ENCODE measurements around the gene ATP2C1.
"Not testable (repeated sequence)": the region's sequence is repeated elsewhere in the genome, so short reads cannot be mapped to it uniquely, and the experiment has no call there.

The ATP2C1 gene

DNA sequence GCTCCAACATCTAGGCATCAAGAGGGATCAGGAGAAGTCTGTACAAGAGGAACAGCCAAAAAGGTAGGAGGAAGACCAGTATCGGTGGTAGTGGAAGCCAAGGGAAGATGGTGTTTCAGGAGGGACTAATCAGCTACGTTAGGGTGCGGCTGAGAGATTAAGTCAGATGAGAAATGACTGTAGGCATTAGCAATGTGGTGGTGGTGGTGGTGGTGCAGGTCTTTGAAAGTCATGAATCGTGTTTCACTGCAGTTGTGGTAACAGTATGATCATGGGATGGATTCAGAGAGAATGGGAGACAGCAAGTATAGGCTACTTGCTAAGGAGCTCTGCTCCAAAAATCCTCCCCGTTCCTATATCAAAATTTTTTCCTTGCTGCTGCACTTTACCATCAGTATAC, 97.2 kb downstream of the ATP2C1 start:
- DNase-seq, result no peak

GRCh38 chr3:130992344-130992743, 98.5 kb downstream of the ATP2C1 start:
- no peak for DNase-seq

GRCh38 chr3:130997289-130997688, 103.4 kb downstream of the ATP2C1 start:
- peak; percentile 26 for DNase-seq

GRCh38 chr3:131001071-131001470, 107.2 kb downstream of the ATP2C1 start:
- no peak for DNase-seq

DNA sequence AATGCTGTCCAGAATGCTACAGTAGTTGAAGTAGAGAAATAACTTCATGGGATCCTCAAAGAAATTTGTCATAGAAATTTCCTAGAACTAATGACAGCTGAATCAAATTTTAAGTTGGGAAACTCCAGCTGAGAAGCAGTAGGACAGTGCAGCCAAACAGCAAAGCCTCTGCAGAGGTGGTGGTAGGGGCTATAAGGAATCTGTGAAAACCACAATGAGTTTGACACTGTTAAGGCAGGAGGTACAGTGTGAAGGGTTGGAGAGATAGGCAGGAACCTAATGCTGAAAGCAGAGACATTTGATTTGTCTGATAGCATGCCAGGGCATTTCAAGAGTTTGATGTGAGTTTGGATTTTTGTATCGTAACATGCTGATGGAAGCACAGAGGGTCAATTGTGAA, 110.7 kb downstream of the ATP2C1 start:
- no peak for DNase-seq

- DNase-seq, result no peak
Observed at GRCh38 chr3:131007256-131007655, 113.4 kb downstream of the ATP2C1 start.

DNA sequence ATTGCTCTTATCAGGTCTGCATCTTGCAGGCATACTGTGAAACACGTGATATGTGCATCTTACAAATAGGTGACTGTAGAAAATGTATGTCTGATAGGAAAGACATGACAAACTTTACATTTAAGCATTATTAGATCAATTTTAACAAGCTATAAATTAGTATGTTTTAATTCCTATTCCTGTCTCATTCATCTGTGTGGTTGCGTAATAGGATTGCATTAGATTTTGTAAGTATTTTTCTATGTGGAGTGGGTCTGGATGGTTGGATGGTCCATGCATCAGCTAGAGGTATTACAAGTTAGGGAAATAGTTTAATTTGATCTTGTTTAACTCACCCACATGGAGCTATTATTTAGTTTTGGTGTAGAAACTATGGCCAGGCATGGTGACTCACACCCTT, 113.9 kb downstream of the ATP2C1 start:
- no peak for DNase-seq

- DNase-seq, result no peak
Observed at GRCh38 chr3:131008326-131008725, 114.4 kb downstream of the ATP2C1 start.

DNA sequence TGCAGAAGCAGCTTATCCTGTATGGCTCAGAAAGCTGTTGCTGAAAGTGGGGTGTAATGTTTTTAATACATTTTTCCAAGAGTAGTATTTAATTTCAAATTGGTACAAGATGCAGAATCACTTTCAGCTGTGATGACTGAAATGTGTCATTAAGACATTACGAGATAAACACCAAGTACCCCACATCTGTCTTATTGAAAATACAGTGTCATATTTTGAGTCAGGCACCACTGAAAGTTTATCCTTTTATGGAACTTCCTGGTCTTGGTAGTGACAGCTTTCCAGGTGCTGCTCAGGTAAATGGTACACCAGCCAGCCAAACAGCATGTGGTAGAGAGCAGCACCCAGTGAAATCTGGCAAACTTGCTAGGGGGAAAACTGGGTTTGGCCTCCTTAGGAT, 115.8 kb downstream of the ATP2C1 start:
- no peak for DNase-seq

- DNase-seq, result no peak
Observed at GRCh38 chr3:131018970-131019369, 125.1 kb downstream of the ATP2C1 start.

DNA sequence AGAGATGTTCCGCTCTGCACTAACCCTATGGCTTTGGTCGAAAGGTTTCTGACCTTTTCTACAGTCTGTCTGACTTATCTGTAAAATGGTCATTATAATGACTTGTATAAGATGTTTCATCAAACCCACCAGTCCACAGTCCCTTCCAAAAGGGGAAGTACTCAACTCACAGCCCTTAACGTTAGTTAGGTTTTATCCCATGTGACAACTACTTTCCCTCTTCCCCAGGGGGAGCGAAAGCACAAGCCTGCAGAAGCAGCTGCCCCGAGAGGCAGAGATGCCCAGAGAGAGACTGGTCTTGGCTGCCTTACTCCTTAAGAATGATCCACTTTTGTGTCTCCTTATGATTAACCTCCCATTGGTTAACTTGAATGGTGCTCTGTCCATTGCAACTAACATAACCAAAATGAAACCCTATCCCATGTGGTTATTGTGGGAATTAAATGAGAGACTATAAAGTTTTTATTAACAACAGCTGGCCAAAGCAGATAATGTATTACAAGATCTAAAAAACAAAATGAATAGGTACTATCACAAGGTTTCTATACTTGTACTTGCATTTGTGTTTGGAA, 126.3 kb downstream of the ATP2C1 start:
- DNase-seq, result peak; percentile 79

DNA sequence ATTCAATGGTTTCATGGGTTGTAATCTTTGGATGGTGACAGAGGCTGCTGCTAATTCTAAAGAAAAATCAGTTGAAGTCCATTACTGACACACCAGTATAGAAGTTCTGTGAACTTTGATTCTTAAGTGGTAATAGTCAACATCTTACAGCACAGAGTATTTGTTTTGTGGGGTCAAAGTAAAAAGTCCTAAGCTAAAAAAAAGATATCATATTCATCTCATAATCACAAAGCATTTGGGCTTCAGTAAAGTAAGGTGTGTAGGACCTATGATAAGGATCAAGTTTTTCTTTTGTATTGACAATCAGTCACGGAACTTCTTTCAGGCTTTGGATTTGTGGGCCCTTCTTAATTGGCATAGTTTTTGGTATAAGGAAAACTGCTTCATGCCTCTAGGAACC, 131.7 kb downstream of the ATP2C1 start:
- no peak for DNase-seq

- DNase-seq, result peak; percentile 54
Observed at GRCh38 chr3:131026321-131027151, 132.7 kb downstream of the ATP2C1 start, which contains the start of the genes ASTE1 and NEK11. Gene ASTE1, minus strand, starts transcription at chr3:131026825. Its CDS starts 1,519 bp downstream, at chr3:131025306. Gene NEK11, plus strand, starts transcription at chr3:131026877. Its CDS starts 2,832 bp downstream, at chr3:131029709.

DNA sequence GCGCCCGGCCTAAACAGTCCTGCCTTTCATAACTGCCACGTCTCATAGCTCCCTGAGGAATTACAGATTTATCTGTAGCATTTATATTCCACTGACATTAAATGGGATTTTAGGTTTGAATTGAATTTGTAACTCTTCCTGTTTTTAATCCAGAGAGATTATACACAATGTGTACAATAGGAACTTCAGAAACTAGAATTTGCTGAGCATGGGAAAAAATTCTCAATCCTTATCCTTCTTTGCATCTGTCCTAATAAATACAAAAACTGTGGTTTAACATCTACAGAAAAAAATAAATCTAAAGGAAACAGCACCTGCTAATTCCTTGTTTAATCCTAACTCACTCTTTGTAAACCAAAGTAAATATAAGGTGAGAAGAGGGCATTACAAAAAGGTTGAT, 135.0 kb downstream of the ATP2C1 start:
- no peak for DNase-seq

DNA sequence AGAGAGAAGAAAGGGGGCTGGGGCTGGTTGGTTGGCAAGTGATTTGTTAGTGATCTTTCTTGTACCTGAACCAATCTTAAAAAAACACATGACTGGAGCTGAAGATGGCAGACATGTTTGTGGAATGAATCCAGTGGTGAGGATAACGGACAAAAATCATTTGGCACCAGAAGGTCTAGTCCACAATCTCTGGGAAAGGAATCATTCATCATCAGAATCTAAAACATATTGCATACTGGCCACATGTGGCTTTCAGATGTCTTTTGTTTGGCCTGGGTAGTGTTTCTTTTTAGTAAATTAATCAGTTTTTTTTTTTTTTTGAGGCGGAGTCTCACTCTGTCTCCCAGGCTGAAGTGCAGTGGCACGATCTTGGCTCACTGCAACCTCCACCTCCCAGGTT, 137.8 kb downstream of the ATP2C1 start:
- DNase-seq, result no peak

- DNase-seq, result no peak
Observed at GRCh38 chr3:131033480-131034080, 139.7 kb downstream of the ATP2C1 start.

- DNase-seq, result no peak
Observed at GRCh38 chr3:131036200-131036816, 142.4 kb downstream of the ATP2C1 start.

DNA sequence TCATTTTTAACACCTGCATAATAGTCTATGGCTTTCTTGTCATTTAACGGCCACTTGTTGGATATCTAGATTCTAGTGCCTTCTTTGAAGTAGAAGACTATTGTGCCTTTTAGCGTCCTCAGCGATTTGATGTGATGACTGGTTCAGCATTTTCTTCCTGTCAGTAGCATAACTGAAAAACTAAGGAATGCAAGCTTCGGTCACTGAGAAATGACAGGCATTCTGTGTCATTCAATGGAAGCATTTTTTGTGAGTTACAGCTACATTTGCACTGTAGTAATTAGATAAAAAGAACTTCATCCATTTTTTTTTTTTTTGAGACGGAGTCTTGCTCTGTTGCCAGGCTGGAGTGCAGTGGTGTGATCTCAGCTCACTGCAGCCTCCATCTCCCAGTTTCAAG, 143.1 kb downstream of the ATP2C1 start:
- DNase-seq, result no peak

GRCh38 chr3:131038326-131038725, 144.4 kb downstream of the ATP2C1 start:
- DNase-seq, result no peak

DNA sequence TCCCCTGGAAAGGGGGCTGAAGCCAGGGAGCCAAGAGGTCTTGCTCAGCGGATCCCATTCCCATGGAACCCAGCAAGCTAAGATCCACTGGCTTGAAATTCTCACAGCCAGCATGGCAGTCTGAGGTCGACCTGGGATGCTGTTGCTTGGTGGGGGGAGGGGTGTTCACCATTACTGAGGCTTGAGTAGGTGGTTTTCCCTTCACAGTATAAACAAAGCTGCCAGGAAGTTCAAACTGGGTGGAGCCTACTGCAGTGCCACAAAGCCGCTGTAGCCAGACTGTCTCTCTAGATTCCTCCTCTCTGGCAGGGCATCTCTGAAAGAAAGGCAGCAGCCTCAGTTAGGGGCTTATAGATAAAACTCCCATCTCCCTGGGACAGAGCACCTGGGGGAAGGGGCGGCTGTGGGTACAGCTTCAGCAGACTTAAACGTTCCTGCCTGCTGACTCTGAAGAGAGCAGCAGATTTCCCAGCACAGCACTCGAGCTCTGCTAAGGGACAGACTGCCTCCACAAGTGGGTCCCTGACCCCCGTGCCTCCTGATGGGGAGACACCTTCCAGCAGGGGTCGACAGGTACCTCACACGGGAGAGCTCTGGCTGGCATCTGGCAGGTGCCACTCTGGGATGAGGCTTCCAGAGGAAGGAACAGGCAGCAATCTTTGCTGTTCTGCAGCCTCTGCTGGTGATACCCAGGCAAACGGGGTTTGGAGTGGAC, 148.5 kb downstream of the ATP2C1 start:
- DNase-seq, result not testable (repeated sequence)

GRCh38 chr3:131047582-131047981, 153.7 kb downstream of the ATP2C1 start:
- DNase-seq, result no peak

DNA sequence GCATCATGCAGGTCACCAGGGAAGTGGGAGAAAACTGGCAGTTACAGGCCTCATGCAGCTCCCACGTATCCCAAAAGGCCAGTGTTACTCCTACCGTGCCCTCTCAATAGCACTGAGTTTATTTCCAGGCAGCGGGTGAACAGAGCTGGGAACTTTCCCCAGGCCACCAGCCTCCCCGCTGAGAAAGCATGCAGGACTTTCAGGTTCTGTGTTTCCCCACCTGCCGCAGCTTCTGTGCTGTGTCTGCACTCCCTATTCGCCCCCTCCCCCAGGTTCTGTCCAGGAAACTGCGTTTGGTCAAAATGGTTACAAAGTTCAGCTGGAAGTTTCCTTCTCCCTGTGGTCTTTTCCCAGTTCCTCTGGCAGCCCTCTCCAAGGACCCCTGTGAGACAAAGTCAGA, 154.1 kb downstream of the ATP2C1 start:
- DNase-seq, result no peak

DNA sequence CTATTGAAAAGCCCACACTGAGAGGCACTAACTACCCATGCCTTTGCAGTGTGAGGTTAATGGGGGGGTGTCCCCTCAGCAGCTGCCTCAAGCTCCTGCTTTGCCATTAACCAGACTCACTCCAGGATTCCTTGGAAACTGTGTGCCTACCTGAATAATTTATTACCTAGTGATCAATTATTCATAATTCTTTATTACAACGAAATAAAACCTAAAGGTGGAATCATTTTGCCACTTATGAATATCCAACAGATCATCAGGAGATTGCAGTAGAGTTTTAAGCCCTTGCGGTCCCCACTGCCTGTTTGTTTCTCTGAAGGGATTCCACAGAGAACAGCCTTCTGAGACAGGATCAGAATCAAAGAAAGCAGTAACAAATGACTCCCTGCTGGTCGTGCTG, 156.1 kb downstream of the ATP2C1 start:
- DNase-seq, result no peak

Data from GF-D8 (cell line).